HEK293 (cell line): Measurements from ENCODE around the gene LIX1L.

Experiments used
- PATZ1 ChIP-seq: fragments of 450-650 bp; formaldehyde crosslinking; IDR thresholded peaks from 2 replicates; pipeline ENCODE4 v1.5.1; 2016; ENCODE audit warnings: missing biosample characterization, missing genetic modification characterization
- SP3 ChIP-seq: fragments of 450-650 bp; formaldehyde crosslinking; IDR thresholded peaks from 2 replicates; pipeline ENCODE4 v1.5.1; 2016; ENCODE audit warnings: missing biosample characterization, missing genetic modification characterization
- ZNF10 ChIP-seq: fragments of 450-650 bp; formaldehyde crosslinking; IDR thresholded peaks from 2 replicates; pipeline ENCODE4 v1.5.1; 2017; ENCODE audit warnings: missing biosample characterization, missing genetic modification characterization

- TF ChIP-seq ZNF10 (tag by site-specific recombination), result no peak
- peak; percentile 98 for TF ChIP-seq SP3 (tag by site-specific recombination)
- peak; percentile 70; the same call in 1 of the 2 replicates for TF ChIP-seq PATZ1 (tag by site-specific recombination)
Measured at GRCh38 chr1:145918144-145918991, 39.4 kb downstream of the LIX1L start, which contains the start of gene PEX11B.
